ENCODE results near the gene CPNE7. TPM values are rescaled to one million over a fixed set of nuclear protein-coding genes. Genes with fewer than 3 reads are reported as not detected.

CPNE7 gene
- polyA plus RNA-seq (2011; rRNA removed), result 7.5 and 10.6 TPM in 2 replicates
- 4.0 and 5.9 TPM in 2 replicates for polyA minus RNA-seq (2011; rRNA and poly(A)+ RNA removed)

DNA sequence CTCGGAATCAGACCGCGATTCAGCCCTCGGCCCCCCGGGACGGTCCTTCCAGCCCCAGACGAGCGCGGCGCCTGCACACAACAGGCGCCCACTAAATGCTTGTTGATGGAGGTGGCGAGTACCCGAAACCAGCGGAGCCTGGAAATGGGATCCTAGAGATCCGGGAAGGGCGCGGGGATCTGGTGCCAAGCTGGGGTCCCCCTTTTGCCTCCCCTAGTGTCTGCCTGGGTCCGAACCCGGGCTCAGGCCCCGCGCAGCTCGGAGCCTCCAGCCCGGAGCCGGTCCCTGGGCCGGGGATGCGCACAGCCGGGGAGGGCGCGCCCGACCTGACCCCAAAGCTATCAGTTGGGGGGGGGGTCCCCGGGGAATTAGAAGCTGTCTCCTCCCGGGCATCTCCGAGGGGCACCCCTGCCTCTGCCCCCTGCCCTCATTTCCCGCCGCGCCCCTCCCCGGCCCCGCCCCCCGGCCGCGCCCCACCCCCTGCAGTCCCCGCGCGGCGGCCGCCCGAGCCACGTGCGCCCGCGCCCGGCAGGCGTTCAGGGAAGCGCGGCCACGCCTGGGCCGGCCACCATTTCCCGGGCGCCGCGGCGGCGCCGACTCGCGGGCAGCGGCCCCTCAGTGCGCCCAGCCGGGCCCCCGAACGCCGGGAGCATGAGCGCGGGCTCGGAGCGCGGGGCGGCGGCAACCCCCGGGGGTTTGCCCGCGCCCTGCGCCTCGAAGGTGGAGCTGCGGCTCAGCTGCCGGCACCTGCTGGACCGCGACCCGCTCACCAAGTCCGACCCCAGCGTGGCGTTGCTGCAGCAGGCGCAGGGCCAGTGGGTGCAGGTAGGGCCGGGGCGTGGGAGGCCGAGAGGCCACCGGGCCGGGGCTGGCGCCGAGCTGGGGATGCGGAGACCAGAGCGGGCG is at the start of gene CPNE7:
Gene CPNE7, plus strand, starts transcription at position 512 of the 906 bp plus-strand sequence. Its CDS starts 140 bp downstream, at position 652.
- TF ChIP-seq, protein P1, sequence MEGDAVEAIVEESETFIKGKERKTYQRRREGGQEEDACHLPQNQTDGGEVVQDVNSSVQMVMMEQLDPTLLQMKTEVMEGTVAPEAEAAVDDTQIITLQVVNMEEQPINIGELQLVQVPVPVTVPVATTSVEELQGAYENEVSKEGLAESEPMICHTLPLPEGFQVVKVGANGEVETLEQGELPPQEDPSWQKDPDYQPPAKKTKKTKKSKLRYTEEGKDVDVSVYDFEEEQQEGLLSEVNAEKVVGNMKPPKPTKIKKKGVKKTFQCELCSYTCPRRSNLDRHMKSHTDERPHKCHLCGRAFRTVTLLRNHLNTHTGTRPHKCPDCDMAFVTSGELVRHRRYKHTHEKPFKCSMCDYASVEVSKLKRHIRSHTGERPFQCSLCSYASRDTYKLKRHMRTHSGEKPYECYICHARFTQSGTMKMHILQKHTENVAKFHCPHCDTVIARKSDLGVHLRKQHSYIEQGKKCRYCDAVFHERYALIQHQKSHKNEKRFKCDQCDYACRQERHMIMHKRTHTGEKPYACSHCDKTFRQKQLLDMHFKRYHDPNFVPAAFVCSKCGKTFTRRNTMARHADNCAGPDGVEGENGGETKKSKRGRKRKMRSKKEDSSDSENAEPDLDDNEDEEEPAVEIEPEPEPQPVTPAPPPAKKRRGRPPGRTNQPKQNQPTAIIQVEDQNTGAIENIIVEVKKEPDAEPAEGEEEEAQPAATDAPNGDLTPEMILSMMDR (IDR thresholded peaks at IDR 0.05; ENCODE audit: low read depth, low read length), result no peak
- H3K9me3 ChIP-seq (ENCODE audit: control insufficient read depth, insufficient read depth, low read length), result peaks cover 6% of the 10 kb centered on the region; the same call in 1 of the 2 replicates
- no peak for DNase-seq (ENCODE audit: low read depth, low spot score)
- ChIA-PET CTCF (interaction anchor here (0.8 to 0.9 kb wide), 2 partner anchors 64 to 66 kb away, joined by 3 to 6 read pairs; no protein-coding TSS in a partner anchor), POLR2A (interaction anchor here (0.8 to 1.1 kb wide), 3 partner anchors 26 to 58 kb away, joined by 3 to 7 read pairs (median 4); no protein-coding TSS in a partner anchor)
- H3K27ac ChIP-seq (ENCODE audit: low read depth, low read length), result no peak within 1 kb of the TSS
- peak within 1 kb of the TSS; percentile 53 for H3K4me3 ChIP-seq (ENCODE audit: low read depth, low read length)
- H3K27me3 ChIP-seq (ENCODE audit: control insufficient read depth, insufficient read depth, low read length), result no peaks in the 10 kb centered on the region

DNA sequence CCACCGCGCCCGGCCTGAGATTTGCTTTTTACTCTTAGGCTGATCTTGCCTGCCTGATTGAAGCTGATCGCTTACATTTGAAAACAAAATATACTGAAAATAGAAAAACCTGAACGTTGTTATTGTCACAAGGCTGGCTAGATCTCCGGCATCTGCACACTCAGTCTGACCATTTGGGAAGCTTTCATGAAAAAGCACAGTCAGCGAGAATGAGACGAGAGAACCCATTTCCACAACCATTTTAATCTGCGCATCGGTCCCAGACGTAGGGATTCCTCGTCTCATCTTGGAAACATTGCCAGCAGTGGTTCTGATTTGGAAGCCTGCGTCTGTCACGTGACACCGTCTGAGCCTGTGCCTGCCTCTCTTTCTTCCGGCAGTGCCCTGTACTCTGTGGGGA is 46.5 kb upstream of the CPNE7 start:
- POLR2A ChIA-PET, result interaction anchor here (0.6 kb wide), 1 partner anchor 13 kb away, joined by 7 read pairs; no protein-coding TSS in a partner anchor
- no peaks in the 10 kb centered on the region for H3K9me3 ChIP-seq (ENCODE audit: control insufficient read depth, insufficient read depth, low read length)
- TF ChIP-seq, protein P1 (IDR thresholded peaks at IDR 0.05; ENCODE audit: low read depth, low read length), result no peak
- no peaks in the 10 kb centered on the region for H3K27me3 ChIP-seq (ENCODE audit: control insufficient read depth, insufficient read depth, low read length)
- H3K4me3 ChIP-seq (ENCODE audit: low read depth, low read length), result no peak overlapping the region
- CTCF ChIA-PET, result no interaction called here
- no peak for DNase-seq (ENCODE audit: low read depth, low spot score)
- H3K27ac ChIP-seq (ENCODE audit: low read depth, low read length), result no peak overlapping the region

DNA sequence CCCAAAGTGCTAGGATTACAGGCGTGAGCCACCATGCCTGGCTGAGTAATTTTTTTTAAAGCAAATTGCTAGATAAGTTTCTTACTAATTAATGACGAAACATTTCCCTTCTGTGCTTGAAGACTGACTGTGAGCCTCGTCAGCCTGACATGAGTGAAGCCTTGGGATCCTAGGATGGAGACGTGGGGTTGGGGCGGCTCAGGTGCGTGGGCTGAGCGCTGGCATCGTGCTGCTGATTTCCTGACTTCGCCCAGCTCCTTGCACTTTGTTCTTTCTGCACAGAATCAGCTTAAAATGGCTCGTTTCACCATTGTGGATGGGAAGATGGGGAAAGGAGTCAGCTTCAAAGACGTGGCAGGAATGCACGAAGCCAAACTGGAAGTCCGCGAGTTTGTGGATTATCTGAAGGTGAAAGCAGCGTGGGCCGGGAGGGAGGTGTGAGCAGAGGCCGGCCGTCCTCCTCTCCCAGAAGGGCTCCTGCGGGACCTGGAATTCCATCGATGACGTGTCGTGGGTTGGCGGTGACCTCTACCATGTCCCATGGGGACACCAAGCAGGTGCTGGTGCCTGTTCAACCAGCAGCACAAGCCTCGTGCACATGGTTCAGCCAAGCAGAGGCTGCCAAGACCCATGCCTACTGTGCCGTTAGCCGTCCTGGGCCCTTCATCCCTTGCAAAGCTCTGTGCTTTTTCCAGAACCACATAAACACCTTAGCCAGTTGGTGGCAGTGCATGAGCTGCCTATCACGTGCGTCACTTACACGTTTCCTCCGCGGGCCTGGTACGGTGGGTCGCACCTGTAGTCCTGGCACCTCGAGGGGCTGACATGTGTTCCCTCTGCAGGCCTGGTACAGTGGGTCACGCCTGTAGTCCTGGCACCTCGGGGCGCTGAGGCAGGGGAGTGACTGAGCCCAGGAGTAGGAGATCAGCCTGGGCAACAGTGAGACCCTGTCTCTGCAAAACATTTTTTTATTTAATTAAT is 44.9 kb upstream of the CPNE7 start:
- ChIA-PET CTCF (interaction anchor here (1.1 kb wide), 1 partner anchor 14 kb away, joined by 4 read pairs; no protein-coding TSS in a partner anchor), POLR2A (interaction anchor here (0.6 kb wide), 1 partner anchor 337 kb away, joined by 3 read pairs; no protein-coding TSS in a partner anchor)
- TF ChIP-seq, protein P1 (IDR thresholded peaks at IDR 0.05; ENCODE audit: low read depth, low read length), result no peak
- Histone ChIP-seq H3K27ac (ENCODE audit: low read depth, low read length) (no peak overlapping the region), H3K9me3 (ENCODE audit: control insufficient read depth, insufficient read depth, low read length) (no peaks in the 10 kb centered on the region; the same call in 1 of the 2 replicates), H3K27me3 (ENCODE audit: control insufficient read depth, insufficient read depth, low read length) (no peaks in the 10 kb centered on the region), H3K4me3 (ENCODE audit: low read depth, low read length) (no peak overlapping the region)
- no peak for DNase-seq (ENCODE audit: low read depth, low spot score)

DNA sequence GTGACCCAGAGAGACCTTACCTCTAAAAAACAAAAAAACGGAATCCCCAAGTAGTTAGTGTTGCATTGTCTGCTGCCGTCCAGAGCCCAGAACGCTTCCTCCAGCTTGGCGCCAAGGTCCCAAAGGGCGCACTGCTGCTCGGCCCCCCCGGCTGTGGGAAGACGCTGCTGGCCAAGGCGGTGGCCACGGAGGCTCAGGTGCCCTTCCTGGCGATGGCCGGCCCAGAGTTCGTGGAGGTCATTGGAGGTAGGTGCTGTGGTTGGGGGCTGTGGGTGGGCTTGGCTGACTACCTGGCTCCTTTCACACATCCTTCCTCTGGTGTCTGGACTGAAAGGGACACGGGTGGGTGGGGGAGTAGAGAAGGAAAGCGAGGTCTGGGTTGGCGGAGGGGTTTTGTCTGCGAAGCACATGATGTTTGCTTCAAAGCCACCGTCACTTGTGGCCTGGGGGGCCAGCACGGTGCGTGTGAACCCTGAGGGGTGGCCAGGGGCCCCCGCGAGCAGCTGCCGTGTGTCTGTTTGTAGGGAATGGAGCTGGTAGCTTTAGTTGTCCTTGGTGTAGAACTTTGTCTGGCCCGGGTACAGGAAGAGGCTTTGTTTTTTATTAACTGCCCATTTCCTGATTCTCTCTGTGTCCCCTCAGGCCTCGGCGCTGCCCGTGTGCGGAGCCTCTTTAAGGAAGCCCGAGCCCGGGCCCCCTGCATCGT is 43.6 kb upstream of the CPNE7 start:
- H3K4me3 ChIP-seq (ENCODE audit: low read depth, low read length), result no peak overlapping the region
- DNase-seq (ENCODE audit: low read depth, low spot score), result no peak
- H3K27me3 ChIP-seq (ENCODE audit: control insufficient read depth, insufficient read depth, low read length), result no peaks in the 10 kb centered on the region
- CTCF ChIA-PET, result interaction anchor here (1.1 kb wide), 1 partner anchor 15 kb away, joined by 4 read pairs; no protein-coding TSS in a partner anchor
- TF ChIP-seq, protein P1 (IDR thresholded peaks at IDR 0.05; ENCODE audit: low read depth, low read length), result no peak
- H3K9me3 ChIP-seq (ENCODE audit: control insufficient read depth, insufficient read depth, low read length), result no peaks in the 10 kb centered on the region; the same call in 1 of the 2 replicates
- POLR2A ChIA-PET, result no interaction called here
- H3K27ac ChIP-seq (ENCODE audit: low read depth, low read length), result no peak overlapping the region

Measured in AG04450 (cell line).